SK-N-SH (cell line): ENCODE data around the gene POLDIP3. TPM values are rescaled to one million over a fixed set of nuclear protein-coding genes. Genes with fewer than 3 reads are reported as not detected.
"Not testable (repeated sequence)": the region's sequence is repeated elsewhere in the genome, so short reads cannot be mapped to it uniquely, and the experiment has no call there.

Experiments used
- CTCF ChIA-PET: fragments of 300-600, 350-600 bp; formaldehyde crosslinking; extraction: SDS; loops from one replicate; lab custom pipeline; 2021; lab: Yijun Ruan, JAX
- POLR2A ChIA-PET: fragments of 350-600 bp; sonication (Branson Sonifier 250); formaldehyde crosslinking; extraction: SDS; loops from one replicate; lab custom pipeline; 2020; ENCODE audit warnings: antibody characterized with exemption, inconsistent platforms; lab: Yijun Ruan, JAX
- DNase-seq: peaks from one replicate; pipeline ENCODE4 v3.0.0; 2012
- H2AFZ ChIP-seq: fragments of 200-600 bp; sonication (generic); 2 replicates; pipeline ENCODE4 v1.8.1; 2016; ENCODE audit warnings: antibody characterized with exemption, mild to moderate bottlenecking, low read depth
- H3F3A ChIP-seq: fragments of 200-600 bp; sonication (generic); replicated peaks from 2 replicates; pipeline ENCODE3; 2016; ENCODE audit warnings: antibody characterized with exemption, mild to moderate bottlenecking; ENCODE audit not compliant: insufficient read depth
- H3K27ac ChIP-seq, 2 experiments: fragments of 200-500 bp in 1 of 2; fragments of 200-600 bp in 1 of 2; sonication (Bioruptor generic) in 1 of 2; sonication (generic), shearing (Covaris generic) in 1 of 2; 2 replicates each; pipeline versions ENCODE4 v1.5.1 to v1.6.1; 2014 to 2016; ENCODE audit warnings: low read depth in 2 of 2, inconsistent platforms in 1 of 2, low read length in 1 of 2, mild to moderate bottlenecking in 1 of 2, mixed read lengths in 1 of 2
- H3K27me3 ChIP-seq: fragments of 200-600 bp; sonication (generic), shearing (Covaris generic); 2 replicates; pipeline ENCODE4 v1.6.1; 2016; ENCODE audit warnings: mixed run types; ENCODE audit not compliant: insufficient read depth
- H3K36me3 ChIP-seq, 2 experiments: fragments of 200-500 bp in 1 of 2; fragments of 200-600 bp in 1 of 2; sonication (Bioruptor generic) in 1 of 2; sonication (generic) in 1 of 2; replicated peaks in 1 of 2; 2 replicates each; pipeline versions ENCODE3 to v1.5.1; 2014 to 2016; ENCODE audit warnings: low read length in 1 of 2, mild to moderate bottlenecking in 1 of 2; ENCODE audit not compliant: insufficient read depth in 2 of 2, control insufficient read depth in 1 of 2
- H3K4me1 ChIP-seq, 2 experiments: fragments of 200-500 bp in 1 of 2; fragments of 200-600 bp in 1 of 2; sonication (Bioruptor generic) in 1 of 2; sonication (generic), shearing (Covaris generic) in 1 of 2; 2 replicates each; pipeline versions ENCODE4 v1.5.1 to v1.6.1; 2014 to 2016; ENCODE audit warnings: low read depth in 1 of 2, low read length in 1 of 2, mixed run types in 1 of 2; ENCODE audit not compliant: insufficient read depth in 2 of 2, control insufficient read depth in 1 of 2
- H3K4me2 ChIP-seq: fragments of 200-600 bp; sonication (generic), shearing (Covaris generic); 2 replicates; pipeline ENCODE4 v1.6.1; 2017; ENCODE audit warnings: mixed run types
- H3K4me3 ChIP-seq, 2 experiments: fragments of 200-500 bp in 1 of 2; fragments of 200-600 bp in 1 of 2; sonication (Bioruptor generic) in 1 of 2; sonication (generic), shearing (Covaris generic) in 1 of 2; 2 replicates each; pipeline versions ENCODE4 v1.5.1 to v1.8.1; 2014 to 2016; ENCODE audit warnings: low read depth in 2 of 2, inconsistent platforms in 1 of 2, low read length in 1 of 2, mild to moderate bottlenecking in 1 of 2, mixed read lengths in 1 of 2, moderate library complexity in 1 of 2
- H3K79me2 ChIP-seq: fragments of 200-600 bp; sonication (generic); 2 replicates; pipeline ENCODE4 v1.8.1; 2017; ENCODE audit warnings: mild to moderate bottlenecking; ENCODE audit not compliant: insufficient read depth
- H3K9ac ChIP-seq: fragments of 200-600 bp; sonication (generic); 2 replicates; pipeline ENCODE4 v1.6.1; 2017; ENCODE audit warnings: mixed run types
- H3K9me2 ChIP-seq: fragments of 200-600 bp; sonication (generic); 2 replicates; pipeline ENCODE4 v1.6.1; 2017; ENCODE audit warnings: mixed run types
- H3K9me3 ChIP-seq: fragments of 200-600 bp; sonication (generic); 2 replicates; pipeline ENCODE4 v1.6.1; 2017; ENCODE audit warnings: mixed run types, mild to moderate bottlenecking, moderate library complexity
- H4K20me1 ChIP-seq: fragments of 200-600 bp; sonication (generic); 2 replicates; pipeline ENCODE4 v1.6.1; 2017; ENCODE audit warnings: mild to moderate bottlenecking, mixed run types; ENCODE audit not compliant: insufficient read depth
- IRF3 ChIP-seq: fragments of 150-350 bp; IDR thresholded peaks from 2 replicates; pipeline ENCODE4 v1.6.1; 2016; ENCODE audit warnings: mild to moderate bottlenecking, low read depth, low read length
- NRF1 ChIP-seq: IDR thresholded peaks from 2 replicates; pipeline ENCODE4 v1.6.1; 2012; ENCODE audit warnings: low read depth, mild to moderate bottlenecking, low read length
- TAF1 ChIP-seq: IDR thresholded peaks from 2 replicates; pipeline ENCODE4 v1.6.1; 2012; ENCODE audit warnings: low read depth, mild to moderate bottlenecking, low read length, moderate library complexity, borderline replicate concordance
- YY1 ChIP-seq: IDR thresholded peaks from 2 replicates; pipeline ENCODE4 v1.4.0; 2012; ENCODE audit warnings: low read depth, mild to moderate bottlenecking
- WGBS: methylation state at CpG from one replicate; pipeline ENCODE4 v1.1.6; 2017; ENCODE audit warnings: low lambda C conversion rate; 5-methylcytosine and 5-hydroxymethylcytosine counted together
- polyA plus RNA-seq, 3 experiments: library from polyadenylated mRNA; depleted of rRNA; stranded (reverse); fragments of >200 nt; gene quantifications; 2 replicates each; pipeline ENCODE4 v1.2.3, GENCODE V29; 2012
- small RNA-seq, 7 experiments: library from RNA; depleted of rRNA; stranded (forward); fragments of <200 nt; gene quantifications; one replicate each; pipeline ENCODE3, GENCODE V24; 2012

Gene POLDIP3
- polyA plus RNA-seq, 1 of the 3 experiments (the other 2 are of a cell fraction) = 18.8 TPM

- no peak overlapping the region for H3K27ac ChIP-seq
- no peaks in the 10 kb centered on the region for H3K9me2 ChIP-seq
- no peaks in the 10 kb centered on the region for H3F3A ChIP-seq
- no peak overlapping the region for H3K9ac ChIP-seq
- H4K20me1 ChIP-seq = no peaks in the 10 kb centered on the region
- WGBS = 87% methylated on average over 6 of the region's 7 CpGs
- DNase-seq = no peak
- CTCF ChIA-PET = no interaction called here
- no peak overlapping the region for H3K4me2 ChIP-seq
- no peaks in the 10 kb centered on the region for H3K9me3 ChIP-seq
- H3K27me3 ChIP-seq = no peaks in the 10 kb centered on the region
- H2AFZ ChIP-seq = no peak overlapping the region
- POLR2A ChIA-PET = no interaction called here
- H3K4me3 ChIP-seq = no peak overlapping the region
- H3K36me3 ChIP-seq = no peaks in the 10 kb centered on the region
- no peak for TF ChIP-seq IRF3
- TF ChIP-seq NRF1 = no peak
- no peak for TF ChIP-seq YY1
- no peak for TF ChIP-seq TAF1
- peaks cover 0 to 2% of the 10 kb centered on the region in 2 experiments; a peak in 1 of 4 replicates for H3K4me1 ChIP-seq
- H3K79me2 ChIP-seq = no peaks in the 10 kb centered on the region
These were observed 78.5 kb downstream of the POLDIP3 start for GRCh38 chr22:42536166-42536565.

- H3K9me2 ChIP-seq, H2AFZ ChIP-seq, H3K9ac ChIP-seq, H3K4me1 ChIP-seq, H3K4me2 ChIP-seq, POLR2A ChIA-PET, H4K20me1 ChIP-seq, H3K27me3 ChIP-seq, H3F3A ChIP-seq, H3K79me2 ChIP-seq, H3K36me3 ChIP-seq, H3K9me3 ChIP-seq, H3K4me3 ChIP-seq, CTCF ChIA-PET, H3K27ac ChIP-seq, DNase-seq: not testable (repeated sequence)
- no CpG with 5 or more reads among the region's 14 CpGs for WGBS
These were observed 79.5 kb downstream of the POLDIP3 start for GRCh38 chr22:42535082-42535731.

Small RNA genes within 50 kb of the gene (small RNA-seq; reads per million reads assigned to genes)
- 0 to 0.26 (median 0) reads per million in 7 experiments for gene RN7SKP80
- gene RNU6-513P = 0 reads per million in 7 experiments

Other genes with a start within 250 kb of the POLDIP3 start
- gene NFAM1, start 182.5 kb downstream of the POLDIP3 start, polyA plus RNA-seq (2012; rRNA removed) = 0.02 TPM in 1 of 2 replicates, not detected in the other
- 16.6 and 17.6 TPM in 2 replicates for gene RRP7A, start 95.1 kb downstream of the POLDIP3 start, polyA plus RNA-seq (2012; rRNA removed)
- gene SERHL2, start 60.9 kb downstream of the POLDIP3 start, polyA plus RNA-seq (2012; rRNA removed) = 3.1 and 3.8 TPM in 2 replicates
- not detected in 2 replicates for gene ATP5MGL, start 25.7 kb upstream of the POLDIP3 start, polyA plus RNA-seq (2012; rRNA removed)
- 86.8 and 106 TPM in 2 replicates for gene CYB5R3, start 34.5 kb upstream of the POLDIP3 start, polyA plus RNA-seq (2012; rRNA removed)
- gene A4GALT, start 106.0 kb upstream of the POLDIP3 start, polyA plus RNA-seq (2012; rRNA removed) = 5.2 and 9.5 TPM in 2 replicates
- 12.6 and 16.6 TPM in 2 replicates for gene ARFGAP3, start 242.4 kb upstream of the POLDIP3 start, polyA plus RNA-seq (2012; rRNA removed)